Measurements from ENCODE around the gene SLC6A5. TPM values are rescaled to one million over a fixed set of nuclear protein-coding genes. Genes with fewer than 3 reads are reported as not detected.

Gene SLC6A5
- total and polyA plus RNA-seq, 7 donors = not detected

DNA sequence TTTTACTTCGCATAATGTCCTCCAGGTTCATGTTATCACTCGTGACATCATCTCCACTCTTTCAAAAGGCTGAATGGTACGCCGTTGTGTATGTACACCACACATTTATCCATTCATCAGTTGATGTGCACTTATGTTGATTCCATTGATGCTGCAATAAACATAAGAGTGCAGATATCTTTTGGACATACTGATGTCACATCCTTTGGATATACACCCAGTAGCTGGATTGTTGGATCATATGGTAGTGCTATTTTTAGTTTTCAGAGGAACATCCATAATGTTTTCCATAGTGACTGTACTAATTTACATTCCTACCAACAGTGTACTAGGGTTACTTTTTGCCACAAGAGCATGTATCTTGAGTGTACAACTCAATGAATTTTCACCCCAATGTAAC is 45.0 kb downstream of the SLC6A5 start:
- H3K4me3 ChIP-seq = no peak overlapping the region
- intact Hi-C loops (cut with DNase I) = loop anchor here in 1 of 2 donors (10.0 kb wide), 1 partner anchor 1660 kb away; no protein-coding TSS in a partner anchor
- H3K27ac ChIP-seq = no peak overlapping the region
- ATAC-seq = no peak
- H3K36me3 ChIP-seq (ENCODE audit: insufficient read depth in 1 of 2, low read depth in 1 of 2) = no peaks in the 10 kb centered on the region
- H3K4me1 ChIP-seq = no peaks in the 10 kb centered on the region
- H3K27me3 ChIP-seq (ENCODE audit: insufficient read depth in 3 of 3, low read length in 2 of 3) = no peaks in the 10 kb centered on the region
- DNase-seq = no peak
- 88 to 90% (median 89%) methylated on average over 4 of the region's 4 CpGs for WGBS, 3 donors
- H3K9me3 ChIP-seq = no peaks in the 10 kb centered on the region
- no peak for TF ChIP-seq CTCF (IDR thresholded peaks at IDR 0.05)

- peak in 3 of 4 donors; percentile 51 to 67 (median 57) for ATAC-seq
- DNase-seq = no peak
- H3K27ac ChIP-seq = no peak overlapping the region
- TF ChIP-seq CTCF (IDR thresholded peaks at IDR 0.05) = peak; percentile 86
- 36 to 40% (median 37%) methylated on average over 4 of the region's 4 CpGs for WGBS, 3 donors
- H3K36me3 ChIP-seq (ENCODE audit: insufficient read depth in 1 of 2, low read depth in 1 of 2) = no peaks in the 10 kb centered on the region
- intact Hi-C loops (cut with DNase I) = loop anchor here (5.0 to 10.0 kb wide), 2 partner anchors 1657 to 1659 kb away; no protein-coding TSS in a partner anchor
- H3K27me3 ChIP-seq (ENCODE audit: insufficient read depth in 3 of 3, low read length in 2 of 3) = peaks cover 0 to 3% (median 2%) of the 10 kb centered on the region in 3 donors
- H3K4me1 ChIP-seq = no peaks in the 10 kb centered on the region
- no peaks in the 10 kb centered on the region for H3K9me3 ChIP-seq
- no peak overlapping the region for H3K4me3 ChIP-seq
Measured at GRCh38 chr11:20647976-20648565, 48.7 kb downstream of the SLC6A5 start.

DNA sequence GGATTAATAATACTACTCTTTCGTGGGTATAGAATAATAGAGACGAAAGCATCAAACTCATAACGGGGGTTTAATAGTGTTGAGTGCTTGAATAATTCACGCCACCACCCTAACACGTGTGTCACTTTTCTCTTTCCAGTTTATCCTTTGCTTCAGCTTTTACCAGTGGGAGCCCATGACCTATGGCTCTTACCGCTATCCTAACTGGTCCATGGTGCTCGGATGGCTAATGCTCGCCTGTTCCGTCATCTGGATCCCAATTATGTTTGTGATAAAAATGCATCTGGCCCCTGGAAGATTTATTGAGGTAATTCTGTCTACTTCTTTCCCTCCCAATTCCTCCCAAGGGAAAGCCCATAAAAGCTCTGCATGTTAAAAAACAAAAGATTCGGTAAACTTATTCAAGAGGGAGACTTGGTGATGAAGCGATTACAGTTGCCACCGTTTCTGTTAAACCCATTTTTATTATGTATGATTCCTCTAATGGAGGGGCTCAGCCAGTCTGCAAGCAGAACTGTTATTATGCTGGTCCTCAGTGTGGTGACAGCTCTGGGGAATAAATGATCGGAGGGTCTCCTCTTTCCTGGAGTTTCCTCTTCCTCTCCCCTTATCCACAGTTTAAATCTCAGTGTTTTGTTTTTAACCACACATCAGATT is 52.9 kb downstream of the SLC6A5 start:
- Histone ChIP-seq H3K27ac (no peak overlapping the region), H3K27me3 (ENCODE audit: insufficient read depth in 3 of 3, low read length in 2 of 3) (peaks cover 0 to 17% (median 3%) of the 10 kb centered on the region in 3 donors), H3K4me3 (no peak overlapping the region), H3K9me3 (no peaks in the 10 kb centered on the region), H3K4me1 (no peaks in the 10 kb centered on the region), H3K36me3 (ENCODE audit: insufficient read depth in 1 of 2, low read depth in 1 of 2) (no peaks in the 10 kb centered on the region)
- 37 to 52% (median 49%) methylated on average over 13 of the region's 13 CpGs for WGBS, 3 donors
- ATAC-seq (no peak), DNase-seq (no peak)
- no peak for TF ChIP-seq CTCF (IDR thresholded peaks at IDR 0.05)
- intact Hi-C loops (cut with DNase I) = loop anchor here in 1 of 2 donors (10.0 kb wide), 1 partner anchor 1483 kb away; no protein-coding TSS in a partner anchor

GRCh38 chr11:20654038-20654437 is 54.6 kb downstream of the SLC6A5 start:
- no peak overlapping the region for H3K4me3 ChIP-seq
- no peak for DNase-seq
- H3K9me3 ChIP-seq = no peaks in the 10 kb centered on the region
- no peak overlapping the region for H3K27ac ChIP-seq
- H3K36me3 ChIP-seq (ENCODE audit: insufficient read depth in 1 of 2, low read depth in 1 of 2) = no peaks in the 10 kb centered on the region
- no peaks in the 10 kb centered on the region for H3K4me1 ChIP-seq
- intact Hi-C loops (cut with DNase I) = loop anchor here in 1 of 2 donors (10.0 kb wide), 1 partner anchor 1481 kb away; no protein-coding TSS in a partner anchor
- 60 to 77% (median 67%) methylated on average over 3 of the region's 3 CpGs for WGBS, 3 donors
- peaks cover 0 to 26% (median 3%) of the 10 kb centered on the region in 3 donors for H3K27me3 ChIP-seq (ENCODE audit: insufficient read depth in 3 of 3, low read length in 2 of 3)
- no peak for TF ChIP-seq CTCF (IDR thresholded peaks at IDR 0.05)
- ATAC-seq = no peak

Measured in psoas muscle (tissue), 8 donors.